ENCODE results near the gene MEGF6.
"Not testable (repeated sequence)": the region's sequence is repeated elsewhere in the genome, so short reads cannot be mapped to it uniquely, and the experiment has no call there.

The MEGF6 gene

GRCh38 chr1:3577711-3578432, 33.4 kb downstream of the MEGF6 start:
- no peak for DNase-seq (ENCODE audit: extremely low spot score)
- no peak for TF ChIP-seq CTCF (IDR thresholded peaks at IDR 0.05; ENCODE audit: control extremely low read depth, extremely low read depth, low read depth, missing control alignments)
- CTCF ChIA-PET = interaction anchor here (0.8 to 2.0 kb wide), 3 partner anchors 13 to 43 kb away, joined by 3 to 8 read pairs (median 3); no protein-coding TSS in a partner anchor
- POLR2A ChIA-PET = no interaction called here

- no peak for TF ChIP-seq CTCF (IDR thresholded peaks at IDR 0.05; ENCODE audit: control extremely low read depth, extremely low read depth, low read depth, missing control alignments)
- POLR2A ChIA-PET = no interaction called here
- no peak for DNase-seq (ENCODE audit: extremely low spot score)
- CTCF ChIA-PET = interaction anchor here (0.8 to 2.0 kb wide), 2 partner anchors 13 to 44 kb away, joined by 3 to 8 read pairs; no protein-coding TSS in a partner anchor
These were observed 34.0 kb downstream of the MEGF6 start for GRCh38 chr1:3577300-3577699.

GRCh38 chr1:3575993-3576392, 35.3 kb downstream of the MEGF6 start:
- ChIA-PET POLR2A (no interaction called here), CTCF (interaction anchor here (1.3 kb wide), 1 partner anchor 123 kb away, joined by 3 read pairs; no protein-coding TSS in a partner anchor)
- no peak for DNase-seq (ENCODE audit: extremely low spot score)
- no peak for TF ChIP-seq CTCF (IDR thresholded peaks at IDR 0.05; ENCODE audit: control extremely low read depth, extremely low read depth, low read depth, missing control alignments)

GRCh38 chr1:3575515-3575914, 35.8 kb downstream of the MEGF6 start:
- CTCF ChIA-PET = interaction anchor here (1.3 kb wide), 1 partner anchor 122 kb away, joined by 3 read pairs; no protein-coding TSS in a partner anchor
- DNase-seq (ENCODE audit: extremely low spot score); POLR2A ChIA-PET: not testable (repeated sequence)

- CTCF ChIA-PET = no interaction called here
These were observed 37.8 kb downstream of the MEGF6 start for GRCh38 chr1:3573500-3573899.

GRCh38 chr1:3572638-3573037, 38.7 kb downstream of the MEGF6 start:
- CTCF ChIA-PET = not testable (repeated sequence)

More at GRCh38 chr1:3573500-3573899, 37.8 kb downstream of the MEGF6 start:
- DNase-seq (ENCODE audit: extremely low spot score) = no peak
- POLR2A ChIA-PET = interaction anchor here (0.6 kb wide), 1 partner anchor 68 kb away, joined by 4 read pairs; no protein-coding TSS in a partner anchor
- TF ChIP-seq CTCF (IDR thresholded peaks at IDR 0.05; ENCODE audit: control extremely low read depth, extremely low read depth, low read depth, missing control alignments) = no peak

GRCh38 chr1:3571263-3571662, 40.0 kb downstream of the MEGF6 start:
- POLR2A ChIA-PET = no interaction called here
- no peak for DNase-seq (ENCODE audit: extremely low spot score)
- CTCF ChIA-PET = no interaction called here
- TF ChIP-seq CTCF (IDR thresholded peaks at IDR 0.05; ENCODE audit: control extremely low read depth, extremely low read depth, low read depth, missing control alignments) = no peak

More at GRCh38 chr1:3572638-3573037, 38.7 kb downstream of the MEGF6 start:
- DNase-seq (ENCODE audit: extremely low spot score); POLR2A ChIA-PET: not testable (repeated sequence)
